SU-DHL-6 (cell line): ENCODE measurements around the gene TTN.

Experiments used
- CTCF ChIP-seq: fragments of 200-600 bp; sonication (generic); IDR thresholded peaks from one replicate; pipeline ENCODE4 v1.5.1; 2017; ENCODE audit warnings: antibody characterized with exemption, mild to moderate bottlenecking, low read length, moderate library complexity; ENCODE audit not compliant: insufficient read depth, poor library complexity, severe bottlenecking
- EZH2phosphoT487 ChIP-seq: fragments of 200-600 bp; sonication (generic), shearing (Covaris generic); conservative IDR thresholded peaks from 2 replicates; pipeline ENCODE4 v1.6.1; 2018; ENCODE audit warnings: mild to moderate bottlenecking, antibody characterized with exemption, low read length, moderate library complexity, mixed read lengths

- TF ChIP-seq CTCF (no peak), EZH2phosphoT487 (no peak)
These were observed 107.1 kb downstream of the TTN start for GRCh38 chr2:178700136-178700535.
